ENCODE data around the gene NR3C1. TPM values are rescaled to one million over a fixed set of nuclear protein-coding genes. Genes with fewer than 3 reads are reported as not detected.

The NR3C1 gene
- total RNA-seq, 2 experiments from 2014 or later, result 47.1 to 53.9 TPM

DNA sequence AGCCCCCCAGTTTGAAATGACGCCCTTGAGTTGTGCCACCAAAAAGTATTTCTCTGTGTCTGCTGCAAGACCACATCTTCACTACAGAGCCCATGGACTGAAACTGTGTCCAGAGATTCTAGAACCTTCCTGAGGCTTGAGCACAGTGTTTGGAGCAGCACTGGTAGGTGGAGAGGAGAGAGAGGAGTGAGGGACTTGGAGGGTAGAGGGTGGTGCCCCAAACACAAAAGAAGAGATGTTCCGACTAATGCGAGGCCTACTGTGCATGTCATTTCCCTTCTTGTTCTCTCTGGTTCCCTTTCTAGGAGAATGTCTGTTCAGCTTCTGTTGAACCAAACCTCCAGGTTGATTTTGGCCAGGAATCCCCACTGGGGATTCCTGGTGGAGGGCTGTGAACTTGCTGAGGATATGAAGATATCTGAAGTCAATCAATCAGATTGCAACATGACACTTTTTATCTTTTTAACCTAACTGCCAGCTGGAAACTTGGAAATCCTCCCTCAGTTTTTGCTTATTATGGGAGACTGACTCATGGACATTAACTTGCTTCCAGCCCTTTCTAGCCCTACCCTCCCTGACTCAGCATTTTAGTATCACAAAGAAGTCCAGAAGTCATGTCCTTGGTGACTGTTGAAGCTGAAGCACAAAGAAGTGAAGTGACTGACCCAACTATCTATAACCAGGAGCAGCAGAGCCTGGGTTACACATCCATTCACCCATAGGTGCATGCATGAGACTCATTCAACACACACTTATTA is 154.5 kb downstream of the NR3C1 start:
- intact Hi-C loops (cut with DNase I, micrococcal nuclease), result no loop called here
- DNase-seq (no peak), ATAC-seq (no peak)
- H3K4me3 Mint-ChIP-seq, result no peak overlapping the region
- no peak overlapping the region for H3K27ac Mint-ChIP-seq
- H3K4me1 Mint-ChIP-seq, result no peaks in the 10 kb centered on the region
- POLR2A ChIA-PET, result no interaction called here
- peaks cover 2% of the 10 kb centered on the region for H3K9me3 Mint-ChIP-seq (ENCODE audit: low read depth)
- no peaks in the 10 kb centered on the region for H3K27me3 Mint-ChIP-seq
- H3K36me3 Mint-ChIP-seq (ENCODE audit: low read depth), result no peaks in the 10 kb centered on the region
- CTCF ChIA-PET, result interaction anchor here (0.8 to 1.2 kb wide), 2 partner anchors 31 to 1995 kb away, joined by 3 read pairs; no protein-coding TSS in a partner anchor

GRCh38 chr5:143248391-143248790 is 155.1 kb downstream of the NR3C1 start:
- POLR2A ChIA-PET, result no interaction called here
- no peak overlapping the region for H3K4me3 Mint-ChIP-seq
- no peaks in the 10 kb centered on the region for H3K4me1 Mint-ChIP-seq
- DNase-seq (no peak), ATAC-seq (no peak)
- CTCF ChIA-PET, result interaction anchor here (1.3 kb wide), 1 partner anchor 20 kb away, joined by 3 read pairs; no protein-coding TSS in a partner anchor
- H3K27ac Mint-ChIP-seq, result no peak overlapping the region
- no peaks in the 10 kb centered on the region for H3K36me3 Mint-ChIP-seq (ENCODE audit: low read depth)
- intact Hi-C loops (cut with DNase I, micrococcal nuclease), result no loop called here
- H3K9me3 Mint-ChIP-seq (ENCODE audit: low read depth), result peaks cover 2% of the 10 kb centered on the region
- no peaks in the 10 kb centered on the region for H3K27me3 Mint-ChIP-seq

- H3K27ac Mint-ChIP-seq, result no peak overlapping the region
- POLR2A ChIA-PET, result no interaction called here
- intact Hi-C loops (cut with DNase I, micrococcal nuclease), result no loop called here
Observed at GRCh38 chr5:143247134-143247815, 156.2 kb downstream of the NR3C1 start.

GRCh38 chr5:143245929-143246561 is 157.4 kb downstream of the NR3C1 start:
- no peak overlapping the region for H3K27ac Mint-ChIP-seq

More at GRCh38 chr5:143247134-143247815, 156.2 kb downstream of the NR3C1 start:
- no peaks in the 10 kb centered on the region for H3K36me3 Mint-ChIP-seq (ENCODE audit: low read depth)
- no peak for DNase-seq
- H3K4me3 Mint-ChIP-seq, result no peak overlapping the region
- H3K9me3 Mint-ChIP-seq (ENCODE audit: low read depth), result peaks cover 2% of the 10 kb centered on the region
- CTCF ChIA-PET, result interaction anchor here (1.3 kb wide), 1 partner anchor 19 kb away, joined by 3 read pairs; no protein-coding TSS in a partner anchor
- no peak for ATAC-seq
- no peaks in the 10 kb centered on the region for H3K4me1 Mint-ChIP-seq
- no peaks in the 10 kb centered on the region for H3K27me3 Mint-ChIP-seq

DNA sequence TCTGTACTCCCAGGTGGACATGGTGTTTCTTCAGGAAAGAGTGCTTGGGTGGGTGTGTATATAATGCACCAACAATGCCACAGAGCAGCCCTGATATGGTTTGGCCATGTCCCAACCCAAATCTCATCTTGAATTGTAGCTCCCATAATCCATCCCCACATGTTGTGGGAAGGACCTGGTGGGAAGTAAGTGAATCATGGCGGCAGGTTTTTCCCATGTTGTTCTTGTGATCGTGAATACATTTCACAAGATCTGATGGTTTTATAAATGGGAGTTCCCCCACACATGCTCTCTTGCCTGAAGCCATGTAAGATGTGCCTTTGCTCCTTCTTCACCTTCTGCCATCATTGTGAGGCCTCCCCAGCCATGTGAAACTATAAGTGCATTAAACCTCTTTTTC is 158.5 kb downstream of the NR3C1 start:
- intact Hi-C loops (cut with DNase I, micrococcal nuclease), result no loop called here
- H3K27ac Mint-ChIP-seq, result no peak overlapping the region
- H3K4me1 Mint-ChIP-seq, result no peaks in the 10 kb centered on the region
- H3K27me3 Mint-ChIP-seq, result no peaks in the 10 kb centered on the region
- peaks cover 2% of the 10 kb centered on the region for H3K9me3 Mint-ChIP-seq (ENCODE audit: low read depth)
- H3K4me3 Mint-ChIP-seq, result no peak overlapping the region
- H3K36me3 Mint-ChIP-seq (ENCODE audit: low read depth), result no peaks in the 10 kb centered on the region
- ChIA-PET POLR2A (no interaction called here), CTCF (no interaction called here)
- DNase-seq, result no peak
- no peak for ATAC-seq

More at GRCh38 chr5:143245929-143246561, 157.4 kb downstream of the NR3C1 start:
- Mint-ChIP-seq H3K4me3 (no peak overlapping the region), H3K4me1 (no peaks in the 10 kb centered on the region), H3K36me3 (ENCODE audit: low read depth) (no peaks in the 10 kb centered on the region), H3K27me3 (no peaks in the 10 kb centered on the region), H3K9me3 (ENCODE audit: low read depth) (peaks cover 2% of the 10 kb centered on the region)
- ATAC-seq (no peak), DNase-seq (no peak)
- POLR2A ChIA-PET, result interaction anchor here (0.6 kb wide), 1 partner anchor 193 kb away, joined by 11 read pairs; no protein-coding TSS in a partner anchor
- CTCF ChIA-PET, result no interaction called here
- intact Hi-C loops (cut with DNase I, micrococcal nuclease), result no loop called here

DNA sequence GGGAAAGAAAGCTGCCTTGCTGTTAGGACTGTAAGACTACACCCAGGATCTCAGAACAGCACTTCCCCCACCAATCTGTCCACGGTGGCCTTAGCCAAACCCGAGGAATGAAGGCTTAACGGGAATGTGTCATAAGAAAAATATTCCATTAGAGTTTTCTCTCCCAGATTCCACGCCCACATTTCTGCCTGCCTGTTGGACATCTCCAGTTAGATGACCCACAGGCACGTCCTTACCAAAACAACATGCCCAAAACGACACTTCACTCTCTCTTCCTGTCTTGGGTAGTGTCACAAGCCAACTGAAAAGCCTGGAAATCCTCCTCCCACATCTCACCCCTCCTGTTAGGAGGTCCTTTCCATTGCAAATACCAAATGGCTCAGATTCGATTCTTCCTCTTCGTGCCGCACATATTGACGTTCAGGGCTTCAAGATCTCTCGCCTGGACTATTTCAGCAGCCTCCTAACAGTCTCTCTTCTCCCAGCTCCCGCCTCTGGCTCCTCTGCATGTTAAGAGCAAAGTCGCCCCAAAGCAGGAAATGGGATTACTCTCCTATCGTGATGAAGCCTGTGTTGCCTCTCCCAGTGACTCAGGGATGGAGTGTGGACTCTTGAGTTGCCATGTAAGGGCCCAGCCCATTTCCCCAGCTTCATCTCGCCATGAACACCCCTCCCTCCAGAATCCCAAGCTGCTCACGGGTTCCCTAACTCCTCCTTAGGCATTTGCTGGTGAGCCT is 159.3 kb downstream of the NR3C1 start:
- H3K36me3 Mint-ChIP-seq (ENCODE audit: low read depth), result no peaks in the 10 kb centered on the region
- no peak overlapping the region for H3K27ac Mint-ChIP-seq
- CTCF ChIA-PET, result no interaction called here
- no peaks in the 10 kb centered on the region for H3K4me1 Mint-ChIP-seq
- intact Hi-C loops (cut with DNase I, micrococcal nuclease), result no loop called here
- DNase-seq (no peak), ATAC-seq (no peak)
- H3K9me3 Mint-ChIP-seq (ENCODE audit: low read depth), result peaks cover 2% of the 10 kb centered on the region
- POLR2A ChIA-PET, result no interaction called here
- no peaks in the 10 kb centered on the region for H3K27me3 Mint-ChIP-seq
- no peak overlapping the region for H3K4me3 Mint-ChIP-seq

GRCh38 chr5:143243103-143243502 is 160.4 kb downstream of the NR3C1 start:
- no peak overlapping the region for H3K27ac Mint-ChIP-seq
- intact Hi-C loops (cut with DNase I, micrococcal nuclease), result no loop called here
- CTCF ChIA-PET, result no interaction called here
- H3K4me1 Mint-ChIP-seq, result no peaks in the 10 kb centered on the region
- H3K4me3 Mint-ChIP-seq, result no peak overlapping the region
- H3K36me3 Mint-ChIP-seq (ENCODE audit: low read depth), result no peaks in the 10 kb centered on the region
- no peaks in the 10 kb centered on the region for H3K27me3 Mint-ChIP-seq
- DNase-seq (no peak), ATAC-seq (no peak)
- POLR2A ChIA-PET, result no interaction called here
- peaks cover 2% of the 10 kb centered on the region for H3K9me3 Mint-ChIP-seq (ENCODE audit: low read depth)

- peaks cover 2% of the 10 kb centered on the region for H3K9me3 Mint-ChIP-seq (ENCODE audit: low read depth)
- no peaks in the 10 kb centered on the region for H3K36me3 Mint-ChIP-seq (ENCODE audit: low read depth)
- H3K4me1 Mint-ChIP-seq, result no peaks in the 10 kb centered on the region
- no peak for DNase-seq
- intact Hi-C loops (cut with DNase I, micrococcal nuclease), result no loop called here
- no peak for ATAC-seq
- ChIA-PET POLR2A (no interaction called here), CTCF (no interaction called here)
- no peak overlapping the region for H3K27ac Mint-ChIP-seq
- no peaks in the 10 kb centered on the region for H3K27me3 Mint-ChIP-seq
- H3K4me3 Mint-ChIP-seq, result no peak overlapping the region
Observed at GRCh38 chr5:143241892-143242291, 161.6 kb downstream of the NR3C1 start.

- CTCF ChIA-PET, result interaction anchor here (1.3 kb wide), 1 partner anchor 435 kb away, joined by 3 read pairs; no protein-coding TSS in a partner anchor
- intact Hi-C loops (cut with DNase I, micrococcal nuclease), result no loop called here
- Mint-ChIP-seq H3K27ac (no peak overlapping the region), H3K9me3 (ENCODE audit: low read depth) (no peaks in the 10 kb centered on the region), H3K4me3 (no peak overlapping the region), H3K36me3 (ENCODE audit: low read depth) (no peaks in the 10 kb centered on the region), H3K27me3 (no peaks in the 10 kb centered on the region), H3K4me1 (no peaks in the 10 kb centered on the region)
- no peak for DNase-seq
- ATAC-seq, result no peak
- POLR2A ChIA-PET, result no interaction called here
Observed at GRCh38 chr5:143239882-143240518, 163.5 kb downstream of the NR3C1 start.

GRCh38 chr5:143238620-143239019 is 164.9 kb downstream of the NR3C1 start:
- no peaks in the 10 kb centered on the region for H3K9me3 Mint-ChIP-seq (ENCODE audit: low read depth)
- no peak overlapping the region for H3K4me3 Mint-ChIP-seq
- H3K4me1 Mint-ChIP-seq, result no peaks in the 10 kb centered on the region
- H3K27ac Mint-ChIP-seq, result no peak overlapping the region
- H3K36me3 Mint-ChIP-seq (ENCODE audit: low read depth), result no peaks in the 10 kb centered on the region
- CTCF ChIA-PET, result no interaction called here
- ATAC-seq, result no peak
- H3K27me3 Mint-ChIP-seq, result no peaks in the 10 kb centered on the region
- DNase-seq, result no peak
- POLR2A ChIA-PET, result no interaction called here
- intact Hi-C loops (cut with DNase I, micrococcal nuclease), result no loop called here

- Mint-ChIP-seq H3K4me1 (no peaks in the 10 kb centered on the region), H3K9me3 (ENCODE audit: low read depth) (no peaks in the 10 kb centered on the region), H3K4me3 (no peak overlapping the region), H3K27ac (no peak overlapping the region), H3K36me3 (ENCODE audit: low read depth) (no peaks in the 10 kb centered on the region), H3K27me3 (no peaks in the 10 kb centered on the region)
- ChIA-PET CTCF (no interaction called here), POLR2A (no interaction called here)
- DNase-seq (no peak), ATAC-seq (no peak)
- intact Hi-C loops (cut with DNase I, micrococcal nuclease), result no loop called here
Observed at GRCh38 chr5:143237664-143238063, 165.8 kb downstream of the NR3C1 start.

Data from activated CD4-positive, alpha-beta T cell treated with anti-CD3 and anti-CD28 coated beads for 36 hours (primary cell).